GM19328 (cell line): ENCODE results near the gene CNST.
"Not testable (repeated sequence)": the region's sequence is repeated elsewhere in the genome, so short reads cannot be mapped to it uniquely, and the experiment has no call there.

Source experiments
- ATAC-seq: cut with Tn5 transposase; IDR thresholded peaks from one replicate; pipeline ENCODE4 v1.9.1; 2021; ENCODE audit warnings: mild to moderate bottlenecking, moderate library complexity; ENCODE audit not compliant: unreplicated experiment

The CNST gene

DNA sequence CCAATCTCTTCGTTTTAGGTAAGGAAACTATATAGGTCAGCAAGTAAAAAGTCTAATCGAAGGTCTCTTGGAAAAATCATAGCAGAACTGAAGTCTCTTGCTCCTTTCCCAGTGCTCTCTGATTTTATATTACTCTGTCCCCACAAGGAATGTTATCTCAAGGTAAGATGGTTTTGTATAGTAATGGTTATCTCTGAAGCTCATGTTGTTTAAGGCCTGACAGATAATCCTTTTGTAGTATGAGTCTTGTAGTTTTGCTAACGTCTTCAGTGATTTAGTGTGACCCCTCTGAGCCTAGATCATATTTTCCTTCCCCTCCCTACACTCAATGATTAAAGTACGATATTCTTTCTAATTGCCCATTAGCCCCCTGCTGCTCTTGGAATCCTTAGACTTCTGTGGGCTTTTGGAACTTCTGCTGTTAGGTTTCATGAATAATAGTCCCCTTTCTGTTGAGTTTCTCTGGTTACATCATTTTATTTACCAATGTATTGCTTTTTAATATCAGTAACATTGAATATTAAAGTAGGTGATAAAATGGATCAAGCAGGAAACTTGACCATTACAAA, 52.1 kb downstream of the CNST start:
- no peak for ATAC-seq

- ATAC-seq: no peak
These were observed 55.9 kb downstream of the CNST start for GRCh38 chr1:246622035-246622652.

GRCh38 chr1:246624091-246624490, 57.8 kb downstream of the CNST start:
- ATAC-seq: no peak

DNA sequence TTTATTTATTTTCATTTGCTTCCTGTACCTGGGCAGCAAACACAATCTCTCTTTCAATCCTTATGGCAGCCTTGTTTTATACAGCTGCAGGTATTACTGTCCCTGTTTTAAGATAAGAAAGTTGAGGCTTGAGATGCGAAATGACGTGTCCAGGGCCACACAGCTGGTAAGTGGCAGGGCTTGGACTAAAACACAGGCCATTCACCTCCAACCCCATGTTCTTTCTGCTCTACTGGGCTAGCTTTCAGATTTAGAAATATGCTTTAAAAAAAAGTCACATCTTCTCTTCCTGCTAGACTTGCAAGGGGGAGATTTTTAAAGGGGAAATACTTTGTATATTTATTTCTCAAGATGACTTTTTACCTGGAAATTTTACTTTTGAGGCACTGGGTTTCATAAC, 62.8 kb downstream of the CNST start:
- ATAC-seq: peak; percentile 86

GRCh38 chr1:246629976-246630375, 63.7 kb downstream of the CNST start:
- no peak for ATAC-seq

DNA sequence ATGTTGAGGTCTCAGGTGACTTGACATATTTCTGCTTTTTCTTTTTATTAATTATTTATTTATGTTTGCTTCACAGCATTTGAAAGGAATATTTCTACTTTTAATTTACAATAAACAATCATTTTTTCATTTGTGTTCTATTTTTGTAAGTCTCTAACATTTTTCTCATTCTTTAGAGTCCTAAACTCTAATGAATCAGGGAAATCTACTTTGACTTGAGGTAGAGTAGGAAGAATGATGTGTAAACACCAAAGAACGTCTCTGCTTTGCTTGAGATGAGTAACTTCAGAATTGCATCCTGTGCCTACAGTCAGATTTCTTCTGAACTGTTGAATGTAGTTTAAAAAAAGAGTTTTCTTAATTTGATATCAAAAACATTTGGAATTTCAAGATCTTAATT, 65.2 kb downstream of the CNST start:
- ATAC-seq: no peak

DNA sequence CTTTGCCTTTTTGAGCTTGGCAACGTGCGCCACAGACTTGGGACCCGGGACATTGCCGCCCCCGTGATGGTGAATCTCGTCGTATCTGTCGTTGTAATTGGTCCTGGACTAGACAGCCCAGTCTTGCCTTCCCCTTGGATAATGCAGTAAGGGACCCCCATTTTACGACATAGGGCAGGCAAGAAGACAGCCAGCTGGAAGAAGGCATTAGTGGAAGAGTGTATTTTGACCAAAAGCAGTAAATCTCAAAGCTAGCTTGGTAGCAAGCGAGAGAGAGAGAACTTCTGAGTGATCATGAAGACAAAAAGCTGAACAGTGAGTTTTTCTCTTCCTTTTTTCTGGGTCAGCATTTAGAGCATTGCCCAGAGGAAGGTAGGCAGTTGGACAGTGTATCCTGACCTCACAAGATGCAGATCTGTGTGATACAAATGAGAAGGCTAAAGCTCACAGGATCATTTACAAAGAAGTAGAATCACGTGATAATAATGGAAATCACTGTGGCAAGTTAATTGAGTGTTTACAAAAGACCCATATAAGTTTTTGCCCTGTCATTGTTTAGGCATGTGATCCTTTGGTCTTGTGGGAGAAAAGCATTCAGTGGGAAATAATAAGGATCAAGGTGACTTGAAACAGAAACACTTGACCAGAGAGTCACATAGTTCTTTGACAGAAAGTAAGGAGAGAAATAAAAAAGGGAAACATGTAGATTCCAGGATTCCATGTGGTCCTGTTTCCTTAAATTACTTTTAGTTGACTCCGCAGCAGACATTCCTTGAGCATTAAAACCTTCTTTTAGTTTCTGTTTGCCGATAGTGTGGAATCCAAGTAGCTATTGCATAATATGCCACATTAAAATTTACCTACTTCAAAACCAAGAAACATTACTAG, 66.3 kb downstream of the CNST start:
- no peak for ATAC-seq

- ATAC-seq: not testable (repeated sequence)
These were observed 68.4 kb downstream of the CNST start for GRCh38 chr1:246634659-246635058.

DNA sequence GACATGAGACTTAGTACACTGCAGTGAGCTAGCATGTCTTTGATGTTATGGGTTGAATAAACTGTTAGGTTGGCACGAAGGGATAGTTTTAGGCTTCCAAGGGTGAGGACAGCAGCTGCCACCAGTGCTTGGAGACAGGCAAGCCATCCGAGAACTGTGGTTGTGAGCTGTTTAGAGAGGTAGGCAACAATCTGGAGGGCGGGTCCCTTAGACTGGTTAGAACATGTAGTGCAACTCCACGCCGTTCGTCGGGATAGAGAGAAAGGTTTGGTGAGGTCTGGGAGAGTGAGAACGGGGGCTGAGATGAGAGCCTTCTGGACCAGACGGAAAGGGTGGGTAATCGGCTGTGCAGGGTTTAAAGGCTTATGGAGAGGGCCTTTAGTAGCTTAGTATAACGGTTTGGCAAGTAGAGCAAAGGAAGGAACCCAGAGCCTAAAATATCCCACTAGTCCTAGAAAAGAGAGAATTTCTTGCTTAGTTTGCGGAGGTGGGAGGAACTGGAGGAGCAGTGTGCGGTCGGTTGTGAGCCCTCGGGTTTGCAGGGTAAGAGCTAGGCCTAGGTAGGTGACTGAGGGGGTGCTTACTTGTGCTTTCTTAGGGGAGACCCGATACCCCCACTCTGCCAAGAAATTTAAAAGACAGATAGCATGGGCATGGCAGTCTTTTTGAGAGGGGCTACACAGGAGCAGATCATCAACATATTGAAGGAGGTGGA, 72.8 kb downstream of the CNST start:
- ATAC-seq: no peak

- no peak for ATAC-seq
These were observed 73.5 kb downstream of the CNST start for GRCh38 chr1:246639732-246640131.

- ATAC-seq: no peak
These were observed 74.5 kb downstream of the CNST start for GRCh38 chr1:246640747-246641146.

DNA sequence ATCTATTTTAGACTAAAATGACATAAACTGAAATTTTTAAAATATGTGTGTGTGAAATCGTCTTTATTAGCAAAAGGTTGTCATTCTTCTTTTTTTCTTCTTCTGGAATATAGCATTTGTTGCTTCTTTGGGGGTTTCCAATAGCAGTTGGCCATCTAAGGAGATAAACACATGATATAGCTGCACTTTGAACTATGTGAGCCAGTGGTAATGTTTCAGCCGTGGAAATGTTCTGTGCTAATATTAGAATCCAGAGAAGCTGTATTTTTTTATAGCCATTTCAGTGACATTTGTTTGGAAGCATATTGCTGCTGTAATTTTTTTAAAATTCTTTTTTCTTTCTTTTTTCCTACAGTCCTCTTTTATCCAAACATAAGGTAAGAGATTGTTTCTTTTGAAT, 75.1 kb downstream of the CNST start:
- no peak for ATAC-seq

DNA sequence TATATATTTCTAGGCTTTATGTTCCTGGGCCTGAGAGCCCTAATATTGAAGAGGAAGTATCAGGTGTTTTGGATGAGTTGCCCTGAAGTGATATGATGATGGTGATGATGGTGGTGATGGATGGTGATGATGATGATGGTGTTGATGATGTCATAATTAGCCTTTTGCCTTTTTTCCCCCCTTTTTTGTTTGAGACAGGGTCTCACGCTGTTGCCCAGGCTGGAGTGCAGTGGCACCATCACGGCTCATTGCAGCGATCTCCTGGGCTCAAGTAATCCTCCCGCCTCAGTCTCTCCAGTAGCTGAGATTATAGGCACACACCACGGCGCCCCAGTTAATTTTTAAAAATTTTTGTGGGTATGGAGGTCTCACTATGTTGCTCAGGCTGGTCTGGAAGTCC, 76.5 kb downstream of the CNST start:
- no peak for ATAC-seq

GRCh38 chr1:246647113-246647512, 80.9 kb downstream of the CNST start:
- no peak for ATAC-seq

DNA sequence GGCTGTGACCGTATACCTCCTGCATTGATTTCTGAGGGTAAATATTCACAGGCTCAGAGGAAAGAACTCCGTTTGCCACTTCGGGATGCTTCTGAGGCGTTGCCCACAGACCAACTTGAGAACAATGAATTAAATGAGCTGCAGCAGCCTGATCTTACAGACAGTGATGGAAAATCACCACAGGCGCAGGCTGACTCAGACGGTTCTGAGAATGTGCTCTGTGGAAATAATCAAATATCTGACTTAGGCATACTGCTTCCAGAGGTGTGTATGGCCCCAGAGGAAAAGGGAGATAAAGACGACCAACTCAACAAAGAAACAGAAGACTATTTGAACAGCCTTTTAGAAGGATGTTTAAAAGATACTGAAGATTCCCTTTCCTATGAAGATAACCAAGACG, 81.3 kb downstream of the CNST start:
- no peak for ATAC-seq

- ATAC-seq: no peak
These were observed 84.9 kb downstream of the CNST start for GRCh38 chr1:246651012-246651695.

- ATAC-seq: no peak
These were observed 92.3 kb downstream of the CNST start for GRCh38 chr1:246658567-246658966.

- ATAC-seq: no peak
These were observed 93.4 kb downstream of the CNST start for GRCh38 chr1:246659594-246660140.

GRCh38 chr1:246661451-246661850, 95.2 kb downstream of the CNST start:
- ATAC-seq: no peak

DNA sequence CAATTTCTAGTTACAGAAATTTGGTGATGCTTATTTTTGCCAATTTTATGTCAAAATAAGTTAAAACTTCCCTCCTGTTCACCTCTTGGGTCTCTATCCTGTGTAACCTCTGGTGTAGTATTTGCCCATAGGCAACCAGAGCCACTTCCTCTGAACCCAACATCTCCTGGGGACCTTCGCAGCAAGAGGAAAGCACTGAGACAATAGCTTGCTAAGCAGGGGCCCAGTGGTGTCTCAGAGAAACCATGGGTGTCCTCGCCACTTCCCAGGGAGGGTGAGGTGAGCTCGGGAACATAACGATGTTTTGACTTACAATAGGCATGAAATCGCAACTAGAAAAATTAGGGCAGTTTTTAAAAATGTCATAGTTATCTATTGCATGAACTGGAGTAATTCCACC, 101.5 kb downstream of the CNST start:
- no peak for ATAC-seq

DNA sequence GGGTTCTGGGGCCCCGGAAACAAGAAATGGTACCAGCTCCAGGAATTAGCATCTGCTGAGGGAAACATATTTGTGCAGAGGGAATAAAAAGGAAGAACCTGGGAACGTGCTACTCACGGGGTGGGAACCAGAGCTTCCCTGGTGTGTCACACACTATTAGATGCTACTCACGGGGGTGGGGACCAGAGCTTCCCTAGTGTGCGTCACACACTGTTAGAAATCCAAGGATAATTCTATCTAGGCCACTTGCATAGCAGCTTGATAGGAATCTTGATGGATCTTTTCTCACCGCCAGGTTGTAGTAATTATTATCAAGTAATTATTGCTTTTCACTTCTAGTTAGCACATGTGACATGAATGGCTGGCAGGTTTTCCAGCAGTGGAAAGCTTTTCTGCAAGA, 103.4 kb downstream of the CNST start:
- no peak for ATAC-seq
